Measurements from ENCODE around the gene EHD4.

The EHD4 gene

DNA sequence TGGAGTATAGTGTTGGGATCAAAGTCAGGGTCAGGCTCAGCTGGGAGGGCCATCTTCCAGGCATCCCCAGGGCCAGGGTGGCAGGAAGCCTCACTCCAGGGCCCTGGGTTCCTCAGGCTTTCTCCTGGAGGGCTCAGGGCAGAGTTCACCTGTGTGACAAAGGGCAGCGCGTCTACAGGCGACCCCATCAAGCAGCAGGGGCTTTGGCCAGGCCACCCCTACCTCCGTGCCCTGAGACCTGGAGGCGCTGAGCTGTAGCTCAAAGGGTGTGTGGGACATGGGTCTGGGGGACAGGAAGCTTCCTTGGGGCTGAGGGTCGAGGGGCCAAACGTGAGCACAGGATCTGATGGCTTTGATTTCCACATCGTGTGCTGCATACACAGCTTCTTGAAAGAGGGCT, 91.3 kb downstream of the EHD4 start:
- DNase-seq (ENCODE audit: low read depth): no peak

DNA sequence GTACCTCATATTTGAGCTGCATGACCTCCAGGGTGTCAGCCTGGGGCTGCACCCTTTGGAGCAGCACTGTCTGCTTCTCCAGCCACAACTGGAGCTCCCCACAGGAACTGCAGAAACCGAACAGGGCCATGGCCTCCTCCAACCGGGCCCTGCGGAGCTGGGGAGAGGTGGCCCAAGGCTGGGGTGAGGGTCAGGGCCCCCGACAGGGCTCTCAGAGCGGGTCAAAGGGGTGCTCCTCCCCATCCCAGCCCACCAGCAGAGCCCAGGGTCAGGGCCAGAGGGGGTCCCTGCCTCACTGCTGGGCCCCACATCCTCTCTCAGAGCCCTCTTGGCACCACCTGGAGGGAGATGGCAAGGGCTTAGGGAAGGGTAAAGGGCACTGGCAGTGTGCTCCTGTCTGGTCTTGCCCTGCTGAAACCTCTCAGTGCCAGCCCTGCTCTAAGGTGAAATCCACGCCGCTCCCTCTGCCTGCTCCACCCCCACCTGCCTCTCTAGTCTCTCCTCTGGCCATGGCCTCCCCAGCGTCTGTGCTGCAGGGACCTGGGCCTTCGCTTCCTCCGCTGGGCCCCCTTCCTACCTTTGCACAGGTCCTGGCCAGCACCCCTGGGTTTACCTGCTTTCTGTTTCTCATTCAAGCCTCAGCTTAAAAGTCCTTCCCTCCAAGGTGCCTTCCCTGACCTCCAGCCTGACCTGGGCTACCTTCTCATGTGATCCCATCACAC, 92.0 kb downstream of the EHD4 start:
- DNase-seq (ENCODE audit: low read depth): no peak

DNA sequence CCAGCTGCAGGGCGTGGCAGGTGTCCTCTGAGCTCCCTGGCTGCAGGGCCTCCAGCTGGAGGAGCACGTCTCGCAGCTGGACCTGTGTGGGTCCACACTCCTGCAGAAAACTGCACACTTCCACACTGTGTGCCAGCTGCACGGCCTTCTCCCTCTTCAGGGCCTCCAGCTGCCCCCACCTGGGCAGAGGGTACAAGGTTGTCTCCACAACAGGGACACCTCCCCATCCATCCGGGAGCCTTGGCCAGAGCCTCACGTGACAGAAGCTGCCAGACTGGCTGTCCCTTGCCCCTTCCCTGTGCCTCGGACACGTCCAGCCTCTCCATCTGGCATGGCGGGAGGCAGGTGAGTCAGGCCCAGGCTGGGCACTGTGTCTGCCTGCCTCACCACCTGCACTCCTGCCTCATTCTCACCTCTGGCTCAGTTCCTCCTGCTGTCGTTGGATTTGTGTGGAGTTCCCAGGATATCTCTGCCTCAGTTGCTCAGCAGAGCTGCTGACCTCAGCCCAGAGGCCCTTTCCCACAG, 93.0 kb downstream of the EHD4 start:
- no peak for DNase-seq (ENCODE audit: low read depth)

DNA sequence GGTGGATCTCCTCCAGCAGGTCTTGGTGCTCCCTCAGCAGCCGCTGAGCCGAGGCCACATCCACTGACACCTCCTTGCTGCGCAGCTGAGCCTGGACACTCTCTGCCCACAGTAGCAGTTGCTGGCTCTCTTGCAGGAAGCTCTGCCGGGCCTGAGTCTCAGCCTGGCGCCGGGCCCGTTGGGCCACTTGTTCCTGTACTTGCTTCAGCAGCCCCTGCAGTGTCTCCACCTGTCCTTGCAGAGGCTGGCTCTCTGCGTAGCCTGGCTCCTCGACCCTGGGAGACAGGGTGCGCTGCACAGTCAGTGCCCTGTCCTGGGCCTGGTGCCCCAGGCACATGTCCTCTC, 94.0 kb downstream of the EHD4 start:
- DNase-seq (ENCODE audit: low read depth): no peak

DNA sequence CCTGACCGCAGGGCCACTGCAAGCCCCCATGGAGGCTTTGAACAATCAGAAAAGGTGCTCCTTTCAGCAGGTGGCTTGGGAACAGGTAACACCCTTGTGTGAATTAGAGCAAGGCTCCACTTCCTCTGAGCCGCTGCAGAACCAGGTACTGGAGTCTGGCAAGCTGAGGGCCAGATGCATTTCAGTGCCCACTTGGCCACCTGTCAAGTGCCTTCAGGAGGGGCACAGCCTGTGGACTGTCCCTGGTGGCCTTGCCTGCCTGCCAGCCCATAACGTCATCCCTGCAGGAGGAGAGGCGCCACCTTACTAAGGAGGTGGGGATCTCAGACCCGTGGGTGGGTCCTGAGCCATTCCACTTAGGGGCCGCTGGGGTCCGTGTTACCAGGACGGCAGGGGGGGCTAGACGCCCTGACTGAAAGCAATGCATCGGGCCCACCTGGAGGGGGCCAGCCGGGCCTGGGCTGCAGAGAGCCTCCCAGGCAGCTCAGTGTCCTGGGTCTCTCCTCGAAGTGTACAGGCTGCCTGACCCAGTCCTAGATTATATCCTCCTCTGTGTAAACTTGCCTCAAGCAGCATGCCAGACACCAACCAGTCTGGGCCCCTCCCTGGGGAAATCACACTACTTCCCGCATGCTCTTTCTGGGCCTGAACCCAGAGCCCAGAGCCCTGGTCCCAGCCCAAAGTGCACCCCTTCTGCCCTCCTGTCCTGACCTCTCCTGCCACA, 94.6 kb downstream of the EHD4 start:
- DNase-seq (ENCODE audit: low read depth): no peak

DNA sequence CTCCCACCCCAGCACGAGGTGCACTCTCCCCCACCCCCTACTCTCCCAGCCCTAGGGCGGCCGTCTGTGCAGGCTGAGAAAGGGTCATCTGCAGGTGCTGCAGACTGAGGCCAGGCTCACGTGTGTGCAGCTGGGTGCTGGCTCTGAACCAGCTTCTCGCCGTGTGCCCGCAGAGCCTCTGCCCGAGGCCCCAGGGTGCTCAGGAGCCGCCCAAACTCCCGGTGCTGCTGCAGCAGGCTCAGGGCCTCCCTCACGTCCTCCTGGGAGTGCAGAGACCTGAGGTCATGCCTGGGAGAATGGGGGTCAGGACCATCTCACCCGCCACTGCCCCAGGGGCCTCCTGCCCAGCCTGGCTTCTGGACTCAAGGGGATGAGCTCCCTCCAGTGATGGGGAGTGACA, 95.7 kb downstream of the EHD4 start:
- no peak for DNase-seq (ENCODE audit: low read depth)

DNA sequence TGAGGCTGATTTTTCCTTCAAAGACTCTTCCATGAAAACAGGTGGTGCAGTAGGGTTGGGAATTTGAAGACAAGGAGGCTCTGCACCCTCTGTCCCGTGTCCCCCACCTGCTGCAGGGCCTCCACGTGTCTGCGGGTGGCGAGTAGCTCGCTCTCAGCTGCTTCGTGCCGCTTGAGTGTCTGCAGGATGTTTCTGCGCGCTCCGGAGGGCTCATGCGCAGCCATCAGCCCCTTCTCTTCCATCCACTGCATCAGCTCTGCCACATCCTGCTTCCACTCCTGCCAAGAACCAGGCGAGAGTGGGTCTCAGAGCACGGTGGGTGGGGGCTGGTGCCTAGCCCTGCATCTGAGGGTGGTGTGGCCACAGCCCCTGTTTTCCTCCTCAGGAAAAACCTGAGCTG, 96.3 kb downstream of the EHD4 start:
- no peak for DNase-seq (ENCODE audit: low read depth)

DNA sequence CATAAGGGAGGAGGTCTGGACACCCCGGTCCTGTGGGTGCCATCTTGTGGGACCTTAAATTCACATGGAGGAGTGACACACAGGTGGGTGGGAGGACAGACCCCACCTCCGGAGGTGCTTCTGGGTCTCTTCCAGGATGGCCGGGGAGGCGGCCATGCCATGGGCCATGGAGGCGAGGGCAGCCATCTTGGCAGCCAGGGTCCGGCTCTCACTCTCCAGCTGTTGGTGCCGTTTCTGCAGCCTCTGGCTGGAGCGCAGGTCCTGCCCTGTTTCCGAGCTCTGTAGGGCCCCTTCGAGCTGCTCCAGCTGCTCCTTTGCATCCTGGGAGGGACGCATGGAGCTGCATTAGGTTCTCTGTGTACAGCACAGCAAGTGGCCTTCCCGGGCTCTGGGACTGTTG, 97.6 kb downstream of the EHD4 start:
- no peak for DNase-seq (ENCODE audit: low read depth)

DNA sequence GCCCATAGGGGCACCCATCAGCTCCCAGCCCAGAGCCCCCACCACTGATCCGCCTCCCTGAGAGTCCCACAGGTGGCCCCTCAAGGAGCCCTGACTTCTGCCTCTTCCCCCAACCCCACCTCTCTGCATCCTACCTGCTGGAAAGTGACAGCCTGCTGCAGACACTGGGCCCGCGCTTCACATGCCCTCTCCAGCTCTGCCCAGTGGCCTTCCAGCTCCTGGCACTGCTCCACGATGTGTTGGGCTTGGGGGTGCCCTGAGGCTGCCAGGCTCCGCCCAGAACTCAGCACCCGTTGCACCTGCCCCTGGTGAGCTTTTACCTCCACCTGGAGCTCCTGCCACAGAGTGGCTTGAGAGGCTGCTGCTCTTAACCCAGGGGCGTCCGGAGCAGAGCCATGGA, 98.6 kb downstream of the EHD4 start:
- DNase-seq (ENCODE audit: low read depth): no peak

DNA sequence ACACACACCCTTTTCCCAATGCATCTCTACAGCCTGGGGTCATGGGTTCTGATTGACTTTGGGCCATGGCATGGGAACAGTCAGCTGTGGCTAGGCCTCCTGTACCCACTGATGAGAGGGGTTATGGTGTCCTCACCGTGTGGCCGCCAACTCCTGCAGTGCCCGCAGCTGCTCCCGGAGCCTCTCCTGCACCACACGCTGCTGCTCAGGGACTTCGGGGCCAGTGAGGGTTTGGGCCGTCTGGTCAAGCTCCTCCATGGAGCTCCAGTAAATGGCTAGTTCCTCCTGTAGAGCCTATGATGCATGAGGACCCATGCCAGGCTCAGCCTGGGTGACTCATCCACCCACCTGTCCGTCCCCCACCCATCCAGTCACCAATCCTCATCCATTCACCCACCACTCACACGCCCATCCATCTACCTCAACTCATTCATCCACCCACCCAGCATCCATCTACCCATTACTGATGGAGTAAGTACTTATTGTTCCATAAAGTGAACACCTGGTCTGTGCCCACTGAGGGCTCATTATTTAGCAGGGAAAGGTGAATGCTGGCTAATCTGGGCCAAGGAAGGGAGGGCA, 100.1 kb downstream of the EHD4 start:
- no peak for DNase-seq (ENCODE audit: low read depth)

DNA sequence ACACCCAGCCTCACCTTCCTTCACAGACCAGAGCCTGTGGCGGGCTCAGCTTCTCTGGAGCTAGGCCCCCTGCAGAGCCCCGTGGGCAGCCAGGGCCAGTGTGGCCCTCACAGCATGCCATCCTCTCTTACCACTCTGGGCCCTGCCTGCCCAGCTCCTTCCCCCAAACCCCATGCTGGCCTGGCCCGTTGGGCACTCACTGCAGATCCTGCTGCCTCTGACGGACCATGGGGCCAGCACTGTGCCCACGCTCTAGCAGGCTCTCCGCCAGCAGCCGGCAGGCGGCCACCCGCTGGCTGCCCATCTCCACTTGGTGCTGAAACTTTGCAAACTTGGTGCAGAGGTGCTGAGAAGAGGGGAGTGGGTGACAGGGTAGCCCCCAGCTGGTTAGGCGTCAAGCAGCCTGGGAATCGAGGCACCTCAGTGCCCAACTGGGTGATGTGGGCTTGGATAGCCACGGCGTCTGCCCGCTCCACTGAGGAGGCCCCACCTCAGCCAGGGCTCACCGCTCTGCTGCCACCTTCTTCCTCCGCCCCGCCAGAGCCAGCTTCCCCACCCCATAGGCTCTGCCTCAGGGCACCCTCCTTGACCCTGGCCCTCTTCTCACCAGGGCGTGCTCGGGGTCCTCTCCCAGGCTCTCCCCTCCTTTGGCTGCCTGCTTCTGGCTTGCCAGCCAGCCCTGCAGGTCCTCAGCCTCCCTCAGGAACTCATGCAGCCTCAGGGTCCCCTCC, 101.0 kb downstream of the EHD4 start:
- DNase-seq (ENCODE audit: low read depth): no peak

DNA sequence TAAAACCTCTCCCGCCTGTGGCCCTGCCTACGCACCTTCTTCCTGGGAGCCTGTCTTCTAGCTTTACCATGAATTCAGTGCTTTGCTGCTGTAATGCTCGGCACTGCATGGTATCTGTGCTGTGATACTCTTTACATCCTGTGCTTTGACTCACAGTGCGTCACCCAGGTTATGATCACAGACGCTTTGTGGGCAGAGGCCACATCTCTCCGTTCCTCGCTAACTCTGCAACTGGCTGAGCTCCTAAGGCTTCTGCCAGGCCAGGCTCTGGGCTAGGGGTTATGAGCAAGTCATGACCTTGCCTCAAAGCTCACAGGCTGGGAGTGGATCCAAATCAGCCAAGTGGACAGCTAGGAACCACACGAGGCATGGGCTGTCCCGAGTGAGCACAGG, 101.7 kb downstream of the EHD4 start:
- DNase-seq (ENCODE audit: low read depth): peak; percentile 48

DNA sequence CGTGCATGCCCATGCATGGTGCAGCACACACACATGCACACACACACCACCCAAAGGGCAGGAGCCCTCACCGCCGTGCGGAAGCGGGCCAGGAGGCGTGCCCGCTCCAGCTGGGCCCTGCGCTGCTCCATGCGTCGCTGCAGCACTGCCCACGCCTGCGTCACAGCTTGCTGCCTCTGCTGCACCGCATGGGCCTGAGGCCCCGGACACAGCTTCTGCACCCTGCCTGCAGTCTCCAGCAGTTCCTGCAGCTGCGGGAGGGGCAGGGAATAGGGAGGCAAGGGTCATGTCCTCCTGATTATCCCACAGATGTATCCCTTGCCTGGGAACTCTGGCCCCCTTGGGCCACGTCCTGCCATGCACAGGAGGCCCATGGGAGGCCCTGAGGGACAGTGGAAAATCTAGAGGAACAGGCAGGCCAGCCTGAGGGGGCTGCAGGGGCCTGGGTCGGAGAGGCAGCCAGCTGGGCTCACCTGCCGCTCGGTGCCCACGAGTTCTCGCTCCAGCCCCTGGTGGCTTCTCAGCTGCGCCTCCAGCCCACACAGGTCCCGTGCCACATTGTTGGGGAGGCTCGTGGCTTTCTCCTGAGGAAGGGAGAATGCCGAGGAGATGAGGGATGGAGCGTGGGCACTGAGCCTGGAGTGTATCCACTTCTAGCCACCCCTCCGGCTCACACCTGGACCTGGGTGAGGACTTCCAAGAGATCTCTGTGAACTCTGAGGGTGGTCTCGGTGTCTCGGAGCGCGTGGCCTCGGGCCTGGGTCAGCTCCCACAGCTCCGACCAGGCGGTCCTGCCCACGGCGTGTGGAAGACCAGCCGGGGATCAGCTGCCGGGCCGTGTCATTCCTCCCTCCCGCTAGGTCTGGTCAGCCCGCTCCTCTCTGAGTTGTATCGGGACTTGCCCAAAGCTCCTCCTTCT, 102.3 kb downstream of the EHD4 start:
- no peak for DNase-seq (ENCODE audit: low read depth)

DNA sequence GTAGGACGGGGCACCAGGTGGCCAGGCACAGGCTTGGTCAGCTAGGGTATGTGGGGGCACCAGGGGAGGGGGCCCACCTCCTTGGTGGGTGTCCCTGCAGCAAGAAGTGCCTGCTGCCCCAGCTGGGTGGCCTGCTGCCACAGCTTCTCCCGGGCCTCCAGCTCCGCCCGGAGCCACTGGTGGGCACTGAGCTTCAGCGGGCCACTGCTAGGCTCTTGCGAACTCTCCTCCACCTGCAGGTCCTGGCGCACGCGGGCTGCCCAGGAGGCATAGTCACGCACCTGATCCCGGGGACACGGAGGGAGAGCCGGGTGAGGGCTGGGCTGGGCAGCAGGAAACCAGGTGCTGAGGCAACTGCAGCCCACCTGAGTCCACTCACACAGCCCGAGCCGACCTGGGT, 104.0 kb downstream of the EHD4 start:
- DNase-seq (ENCODE audit: low read depth): no peak

DNA sequence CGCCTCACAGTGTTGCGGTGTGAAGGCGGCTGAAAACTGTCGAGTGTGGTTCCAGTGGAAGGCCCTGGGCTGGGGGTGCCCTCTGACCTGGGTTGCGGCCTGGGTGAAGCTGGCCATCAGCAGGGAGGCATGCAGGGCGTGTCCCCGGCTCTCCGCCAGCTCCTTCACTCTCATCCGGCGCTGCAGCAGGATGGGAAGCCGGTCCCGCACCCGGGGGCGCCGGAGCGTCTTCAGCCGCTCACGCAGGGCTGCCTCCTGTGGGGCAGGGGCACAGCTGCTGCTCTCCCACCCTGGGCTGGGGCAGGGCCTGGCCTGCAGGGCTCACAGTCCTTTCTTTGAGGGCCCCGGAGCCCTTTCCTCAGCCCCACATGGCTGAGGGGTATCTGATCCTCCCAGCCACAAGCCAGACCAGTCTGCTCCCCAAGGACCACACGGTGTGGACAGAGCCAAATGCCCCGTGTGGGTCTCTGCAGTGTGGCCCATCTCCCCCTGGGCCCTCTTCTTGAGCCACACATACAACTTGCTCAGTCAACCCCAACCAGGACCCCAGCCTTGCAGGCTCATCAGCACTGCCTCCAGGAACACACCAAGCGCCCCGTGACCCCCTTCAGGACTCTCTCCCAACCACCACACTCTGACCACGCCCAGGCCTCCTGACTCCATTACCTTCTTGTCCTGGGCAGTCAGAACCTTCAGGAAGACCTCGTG, 105.3 kb downstream of the EHD4 start:
- no peak for DNase-seq (ENCODE audit: low read depth)

DNA sequence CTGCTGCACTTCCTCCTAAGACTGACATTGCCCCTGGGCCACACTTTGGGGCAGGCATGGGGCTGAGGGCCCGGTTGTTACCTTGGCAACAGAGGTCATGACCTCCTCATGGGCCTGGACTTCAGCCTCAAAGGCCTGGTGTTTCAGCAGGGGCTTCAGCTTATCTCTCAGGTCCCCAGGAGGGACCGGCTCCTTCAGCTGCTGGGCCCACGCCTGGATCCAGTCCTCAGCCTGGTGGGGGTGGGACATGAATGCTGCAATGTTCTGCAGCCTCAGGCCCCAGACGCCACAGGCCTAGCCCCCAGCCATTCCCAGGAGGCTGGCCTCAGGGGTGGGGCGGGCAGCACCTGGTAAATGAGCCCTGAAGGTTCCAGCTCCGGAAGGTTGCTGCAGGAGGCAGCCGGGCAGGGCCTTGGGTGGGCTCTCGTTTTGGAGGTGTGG, 106.1 kb downstream of the EHD4 start:
- no peak for DNase-seq (ENCODE audit: low read depth)

DNA sequence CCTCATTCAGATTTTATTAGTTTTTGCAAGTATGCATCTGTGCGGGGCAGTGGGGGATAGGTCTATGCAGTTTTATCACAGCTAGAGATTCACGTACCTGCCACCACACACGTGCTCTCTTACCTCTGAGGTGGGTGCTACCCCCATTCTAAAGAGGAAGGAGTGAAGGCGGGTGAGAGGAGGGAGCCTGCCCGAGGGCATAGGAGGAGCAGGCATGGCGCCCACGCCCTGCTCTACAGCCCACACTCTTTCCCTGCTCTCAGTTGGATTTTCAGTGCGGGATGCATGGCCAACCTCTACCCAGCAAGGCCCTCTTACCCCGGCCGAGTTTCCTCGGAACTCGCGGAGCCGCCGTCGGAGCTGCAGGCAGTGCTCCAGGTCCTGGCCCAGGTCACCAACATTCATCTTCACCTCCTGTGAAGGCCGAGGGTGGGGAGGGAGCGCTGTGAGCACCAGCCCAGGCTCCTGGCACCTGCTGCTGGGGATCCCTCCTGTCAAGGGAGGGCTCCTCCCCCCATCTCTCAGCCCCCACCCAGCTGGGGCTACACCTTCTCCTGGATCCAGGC, 106.8 kb downstream of the EHD4 start:
- no peak for DNase-seq (ENCODE audit: low read depth)

DNA sequence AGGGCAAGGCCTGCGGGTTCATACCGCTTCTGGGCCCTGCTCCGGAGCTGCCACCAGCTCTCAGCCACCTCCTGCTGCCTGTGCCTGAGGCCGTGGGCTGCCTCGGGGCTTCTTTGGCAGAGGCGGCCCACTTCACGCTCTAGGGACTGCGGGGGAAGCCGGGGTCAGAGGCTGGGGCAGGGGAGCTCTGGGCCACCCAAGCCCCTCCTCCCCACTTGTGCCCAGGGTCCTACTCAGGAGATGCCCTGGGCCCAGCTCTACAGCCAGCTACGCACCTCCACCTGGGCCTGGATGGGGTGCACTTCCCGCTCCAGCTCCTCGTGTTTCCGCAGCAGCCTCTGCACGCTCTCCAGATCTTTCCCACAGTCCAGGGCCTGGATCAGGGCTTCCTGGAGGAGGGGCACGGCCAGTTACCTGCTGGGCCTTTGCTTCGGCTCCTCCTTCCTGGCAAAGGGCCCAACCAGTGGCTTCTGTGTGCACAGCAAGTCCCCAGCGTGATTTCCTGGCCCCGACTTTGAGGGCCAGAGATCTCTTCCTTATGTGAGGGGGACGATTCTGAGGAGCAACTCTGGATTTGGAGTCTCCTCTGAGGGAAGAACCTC, 109.7 kb downstream of the EHD4 start:
- DNase-seq (ENCODE audit: low read depth): no peak

DNA sequence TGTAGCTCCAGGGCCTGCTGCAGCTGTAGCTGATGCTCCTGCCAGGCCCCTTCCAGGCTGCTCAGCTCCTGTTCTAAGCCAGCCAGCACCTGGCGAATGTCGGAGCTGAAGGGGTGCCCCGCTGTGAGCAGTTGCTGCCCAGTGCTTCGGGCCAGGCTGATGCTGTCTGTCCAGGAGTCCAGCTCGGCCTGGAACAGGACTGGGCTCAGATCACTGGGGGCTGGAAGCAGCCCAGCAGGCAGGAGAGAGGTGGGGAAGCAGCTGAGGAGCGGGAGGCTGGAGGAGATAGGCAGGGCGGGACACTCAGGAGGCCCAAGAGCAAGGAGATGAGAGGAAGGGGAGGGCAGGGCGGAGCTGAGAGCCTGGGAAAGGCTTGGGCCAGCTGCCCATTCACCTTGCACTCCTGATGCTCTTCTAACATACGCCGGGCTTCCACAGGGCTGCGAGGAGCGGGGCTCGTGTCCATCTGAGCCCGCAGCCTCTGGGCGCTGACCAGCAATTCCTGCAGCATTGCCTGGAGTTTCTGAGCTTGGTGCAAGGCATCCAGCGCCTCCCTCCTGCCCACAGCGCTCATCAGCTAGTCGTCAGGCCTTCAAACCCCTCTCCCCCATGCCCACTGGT, 110.5 kb downstream of the EHD4 start:
- no peak for DNase-seq (ENCODE audit: low read depth)
